ENCODE results near the gene PA2G4.
A peak's percentile ranks its signal among the peaks of the same experiment; 100 is the strongest.

The PA2G4 gene

GRCh38 chr12:56119361-56119796 is 15.0 kb downstream of the PA2G4 start:
- H3K4me1 Mint-ChIP-seq, result peaks cover 55% of the 10 kb centered on the region
- TF ChIP-seq CTCF (IDR thresholded peaks at IDR 0.05), result peak; percentile 64
- peaks cover 7% of the 10 kb centered on the region for H3K27me3 Mint-ChIP-seq (ENCODE audit: low read depth, poor library complexity)
- H3K9me3 Mint-ChIP-seq, result no peaks in the 10 kb centered on the region
- peak overlapping the region; percentile 92 for H3K27ac Mint-ChIP-seq
- H3K36me3 Mint-ChIP-seq (ENCODE audit: low read depth), result peaks cover 28% of the 10 kb centered on the region
- H3K4me3 Mint-ChIP-seq, result peak overlapping the region; percentile 98
- DNase-seq, result peak; percentile 74

GRCh38 chr12:56120158-56120846 is 15.9 kb downstream of the PA2G4 start:
- DNase-seq, result no peak
- Mint-ChIP-seq H3K4me1 (peaks cover 55% of the 10 kb centered on the region), H3K9me3 (no peaks in the 10 kb centered on the region)

GRCh38 chr12:56121204-56121870 is 17.0 kb downstream of the PA2G4 start:
- no peaks in the 10 kb centered on the region for H3K9me3 Mint-ChIP-seq
- no peak overlapping the region for H3K4me3 Mint-ChIP-seq
- H3K4me1 Mint-ChIP-seq, result peaks cover 60% of the 10 kb centered on the region
- H3K27ac Mint-ChIP-seq, result no peak overlapping the region
- DNase-seq, result no peak
- peaks cover 26% of the 10 kb centered on the region for H3K36me3 Mint-ChIP-seq (ENCODE audit: low read depth)
- no peak for TF ChIP-seq CTCF (IDR thresholded peaks at IDR 0.05)
- peaks cover 7% of the 10 kb centered on the region for H3K27me3 Mint-ChIP-seq (ENCODE audit: low read depth, poor library complexity)

More at GRCh38 chr12:56120158-56120846, 15.9 kb downstream of the PA2G4 start:
- Mint-ChIP-seq H3K4me3 (peak overlapping the region; percentile 98), H3K27ac (peak overlapping the region; percentile 83), H3K27me3 (ENCODE audit: low read depth, poor library complexity) (peaks cover 7% of the 10 kb centered on the region), H3K36me3 (ENCODE audit: low read depth) (peaks cover 26% of the 10 kb centered on the region)
- no peak for TF ChIP-seq CTCF (IDR thresholded peaks at IDR 0.05)

- peaks cover 72% of the 10 kb centered on the region for H3K4me1 Mint-ChIP-seq
- H3K27me3 Mint-ChIP-seq (ENCODE audit: low read depth, poor library complexity), result peaks cover 3% of the 10 kb centered on the region
- no peak for TF ChIP-seq CTCF (IDR thresholded peaks at IDR 0.05)
- H3K9me3 Mint-ChIP-seq, result no peaks in the 10 kb centered on the region
- H3K4me3 Mint-ChIP-seq, result no peak overlapping the region
- H3K27ac Mint-ChIP-seq, result no peak overlapping the region
- DNase-seq, result no peak
- peaks cover 16% of the 10 kb centered on the region for H3K36me3 Mint-ChIP-seq (ENCODE audit: low read depth)
Measured at GRCh38 chr12:56122637-56123036, 18.3 kb downstream of the PA2G4 start.

- DNase-seq, result no peak
- Mint-ChIP-seq H3K36me3 (ENCODE audit: low read depth) (peaks cover 13% of the 10 kb centered on the region), H3K4me1 (peaks cover 64% of the 10 kb centered on the region), H3K27ac (no peak overlapping the region), H3K27me3 (ENCODE audit: low read depth, poor library complexity) (peaks cover 3% of the 10 kb centered on the region), H3K9me3 (no peaks in the 10 kb centered on the region), H3K4me3 (no peak overlapping the region)
- no peak for TF ChIP-seq CTCF (IDR thresholded peaks at IDR 0.05)
Measured at GRCh38 chr12:56124133-56124532, 19.8 kb downstream of the PA2G4 start.
